Measurements from ENCODE around the gene SECISBP2L.

SECISBP2L gene

DNA sequence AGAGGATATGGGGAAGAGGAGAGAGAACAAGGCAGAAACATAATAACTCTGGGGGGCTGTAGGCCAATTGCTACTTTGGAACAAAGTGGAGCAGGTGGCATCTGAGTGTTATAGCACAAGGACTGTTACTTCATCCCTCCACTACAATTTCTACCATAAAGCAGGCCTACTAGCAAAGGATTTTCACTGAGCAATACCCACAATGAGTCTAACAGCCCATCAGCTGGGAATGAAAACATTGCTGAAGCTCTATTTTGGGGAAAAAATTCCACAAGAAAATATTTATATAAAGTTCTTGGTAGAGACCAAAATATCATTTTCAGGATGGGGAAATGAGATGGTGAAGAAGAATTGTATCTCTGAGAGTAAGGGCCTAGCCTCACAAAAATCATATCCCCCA is 78.9 kb downstream of the SECISBP2L start:
- TF ChIP-seq SIN3A (IDR thresholded peaks at IDR 0.05; ENCODE audit: borderline replicate concordance, insufficient read depth, low read length) = no peak
- TF ChIP-seq TAF1 (IDR thresholded peaks at IDR 0.05; ENCODE audit: borderline replicate concordance, insufficient read depth, low read length) = no peak
- TF ChIP-seq FOXP2 (optimal IDR thresholded peaks at IDR 0.05; ENCODE audit: borderline replicate concordance, extremely low read depth, extremely low read length, insufficient read depth) = no peak
- no peak for TF ChIP-seq REST (IDR thresholded peaks at IDR 0.05; ENCODE audit: insufficient read depth in 1 of 2, low read depth in 2 of 2, low read length in 2 of 2)
- TF ChIP-seq POLR2AphosphoS5 (IDR thresholded peaks at IDR 0.05; ENCODE audit: low read depth, low read length) = no peak

- TF ChIP-seq SIN3A (IDR thresholded peaks at IDR 0.05; ENCODE audit: borderline replicate concordance, insufficient read depth, low read length) (no peak), REST (IDR thresholded peaks at IDR 0.05; ENCODE audit: insufficient read depth in 1 of 2, low read depth in 2 of 2, low read length in 2 of 2) (no peak), TAF1 (IDR thresholded peaks at IDR 0.05; ENCODE audit: borderline replicate concordance, insufficient read depth, low read length) (no peak), POLR2AphosphoS5 (IDR thresholded peaks at IDR 0.05; ENCODE audit: low read depth, low read length) (no peak), FOXP2 (optimal IDR thresholded peaks at IDR 0.05; ENCODE audit: borderline replicate concordance, extremely low read depth, extremely low read length, insufficient read depth) (no peak)
These were observed 79.5 kb downstream of the SECISBP2L start for GRCh38 chr15:48966595-48967301.

DNA sequence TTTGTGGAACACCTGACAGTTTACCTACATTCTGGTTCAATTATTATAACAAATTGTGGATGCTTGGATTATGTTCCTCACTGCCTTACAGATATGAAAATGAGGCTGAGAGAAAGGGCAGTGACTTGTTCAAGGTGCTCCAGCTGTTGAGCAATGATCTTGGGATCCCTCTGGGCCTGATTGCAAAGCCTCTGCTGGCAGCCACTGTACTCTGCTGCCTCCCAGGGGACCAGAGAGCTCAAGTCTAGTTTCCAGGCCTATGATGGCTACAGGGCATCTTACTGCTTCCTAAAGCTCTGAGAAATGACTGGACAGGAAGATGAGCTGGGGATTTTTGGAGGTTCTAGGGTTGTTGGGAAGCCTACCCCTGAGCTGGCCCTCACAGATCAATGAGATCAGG is 80.3 kb downstream of the SECISBP2L start:
- TF ChIP-seq REST (IDR thresholded peaks at IDR 0.05; ENCODE audit: insufficient read depth in 1 of 2, low read depth in 2 of 2, low read length in 2 of 2) (no peak), FOXP2 (optimal IDR thresholded peaks at IDR 0.05; ENCODE audit: borderline replicate concordance, extremely low read depth, extremely low read length, insufficient read depth) (no peak), TAF1 (IDR thresholded peaks at IDR 0.05; ENCODE audit: borderline replicate concordance, insufficient read depth, low read length) (no peak), POLR2AphosphoS5 (IDR thresholded peaks at IDR 0.05; ENCODE audit: low read depth, low read length) (no peak)

- TF ChIP-seq REST (IDR thresholded peaks at IDR 0.05; ENCODE audit: insufficient read depth in 1 of 2, low read depth in 2 of 2, low read length in 2 of 2) (no peak), TAF1 (IDR thresholded peaks at IDR 0.05; ENCODE audit: borderline replicate concordance, insufficient read depth, low read length) (no peak), POLR2AphosphoS5 (IDR thresholded peaks at IDR 0.05; ENCODE audit: low read depth, low read length) (no peak), FOXP2 (optimal IDR thresholded peaks at IDR 0.05; ENCODE audit: borderline replicate concordance, extremely low read depth, extremely low read length, insufficient read depth) (no peak), SIN3A (IDR thresholded peaks at IDR 0.05; ENCODE audit: borderline replicate concordance, insufficient read depth, low read length) (no peak)
These were observed 81.3 kb downstream of the SECISBP2L start for GRCh38 chr15:48964898-48965297.
